ENCODE results near the gene PLEKHM2.

DNA sequence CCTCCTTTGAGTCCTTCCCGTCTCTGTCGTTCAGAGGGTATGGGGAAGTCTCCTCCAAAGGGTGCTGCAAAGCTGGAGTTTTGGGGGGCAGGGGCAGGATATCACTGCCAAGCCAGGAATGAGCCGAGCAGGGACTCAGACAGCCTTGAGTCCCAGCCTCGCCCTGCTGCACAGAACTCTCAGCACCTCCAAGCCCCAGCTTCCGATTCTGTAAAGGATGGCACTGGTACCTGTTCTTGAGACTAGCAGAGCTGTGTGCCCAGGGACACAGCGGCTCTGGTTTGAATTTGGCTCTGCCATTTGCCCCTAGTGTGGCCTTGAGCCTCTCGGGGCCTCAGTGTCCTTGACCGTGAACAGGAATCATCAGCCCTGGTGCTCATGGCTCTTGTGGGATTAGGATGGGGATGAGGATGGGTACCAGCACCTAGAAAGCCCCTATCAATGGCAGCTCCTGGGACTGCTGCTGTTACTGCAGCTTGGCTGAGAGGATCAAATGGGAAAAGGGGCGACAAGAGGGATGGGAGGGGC lies 73.0 kb downstream of the PLEKHM2 start:
- TF ChIP-seq, protein P1, sequence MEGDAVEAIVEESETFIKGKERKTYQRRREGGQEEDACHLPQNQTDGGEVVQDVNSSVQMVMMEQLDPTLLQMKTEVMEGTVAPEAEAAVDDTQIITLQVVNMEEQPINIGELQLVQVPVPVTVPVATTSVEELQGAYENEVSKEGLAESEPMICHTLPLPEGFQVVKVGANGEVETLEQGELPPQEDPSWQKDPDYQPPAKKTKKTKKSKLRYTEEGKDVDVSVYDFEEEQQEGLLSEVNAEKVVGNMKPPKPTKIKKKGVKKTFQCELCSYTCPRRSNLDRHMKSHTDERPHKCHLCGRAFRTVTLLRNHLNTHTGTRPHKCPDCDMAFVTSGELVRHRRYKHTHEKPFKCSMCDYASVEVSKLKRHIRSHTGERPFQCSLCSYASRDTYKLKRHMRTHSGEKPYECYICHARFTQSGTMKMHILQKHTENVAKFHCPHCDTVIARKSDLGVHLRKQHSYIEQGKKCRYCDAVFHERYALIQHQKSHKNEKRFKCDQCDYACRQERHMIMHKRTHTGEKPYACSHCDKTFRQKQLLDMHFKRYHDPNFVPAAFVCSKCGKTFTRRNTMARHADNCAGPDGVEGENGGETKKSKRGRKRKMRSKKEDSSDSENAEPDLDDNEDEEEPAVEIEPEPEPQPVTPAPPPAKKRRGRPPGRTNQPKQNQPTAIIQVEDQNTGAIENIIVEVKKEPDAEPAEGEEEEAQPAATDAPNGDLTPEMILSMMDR (IDR thresholded peaks at IDR 0.05; ENCODE audit: low read depth, low read length), result no peak
- no peak for TF ChIP-seq EZH2phosphoT487 (IDR thresholded peaks at IDR 0.05; ENCODE audit: low read depth)
